GM21423 (cell line): ENCODE data around the gene FAM162A.
"Not testable (repeated sequence)": the region's sequence is repeated elsewhere in the genome, so short reads cannot be mapped to it uniquely, and the experiment has no call there.

Source experiments
- ATAC-seq: cut with Tn5 transposase; IDR thresholded peaks from one replicate; pipeline ENCODE4 v1.9.1; 2021; ENCODE audit warnings: mild to moderate bottlenecking, moderate library complexity; ENCODE audit not compliant: unreplicated experiment

The FAM162A gene

GRCh38 chr3:122415104-122415744 lies 31.2 kb downstream of the FAM162A start:
- peak; percentile 45 for ATAC-seq

GRCh38 chr3:122415762-122416654 lies 32.0 kb downstream of the FAM162A start, which contains the start of gene WDR5B:
Gene WDR5B (minus strand): TSS chr3:122416062. CDS start chr3:122415528, 534 bp downstream.
- ATAC-seq: peak; percentile 82

- ATAC-seq: no peak
Measured at GRCh38 chr3:122416966-122417365, 33.0 kb downstream of the FAM162A start.

DNA sequence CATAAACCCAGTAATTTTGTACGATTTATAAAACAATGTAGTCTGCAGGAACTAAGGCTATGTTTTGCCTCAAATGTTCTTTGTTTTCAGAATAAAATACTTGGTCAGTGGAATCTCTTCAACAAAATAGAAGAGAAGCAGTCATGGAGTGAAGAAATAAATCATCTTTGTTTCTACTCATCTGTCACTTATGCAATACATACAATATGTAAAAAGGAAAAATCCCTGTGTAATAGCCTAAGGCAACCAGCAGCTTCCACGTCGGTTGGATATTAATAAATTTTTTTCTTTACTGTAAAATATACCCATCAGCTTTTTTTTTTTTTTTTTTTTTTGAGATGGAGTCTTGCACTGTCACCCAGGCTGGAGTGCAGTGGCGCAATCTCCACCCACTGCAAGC lies 37.1 kb downstream of the FAM162A start:
- no peak for ATAC-seq

- no peak for ATAC-seq
Measured at GRCh38 chr3:122421836-122422235, 37.9 kb downstream of the FAM162A start.

DNA sequence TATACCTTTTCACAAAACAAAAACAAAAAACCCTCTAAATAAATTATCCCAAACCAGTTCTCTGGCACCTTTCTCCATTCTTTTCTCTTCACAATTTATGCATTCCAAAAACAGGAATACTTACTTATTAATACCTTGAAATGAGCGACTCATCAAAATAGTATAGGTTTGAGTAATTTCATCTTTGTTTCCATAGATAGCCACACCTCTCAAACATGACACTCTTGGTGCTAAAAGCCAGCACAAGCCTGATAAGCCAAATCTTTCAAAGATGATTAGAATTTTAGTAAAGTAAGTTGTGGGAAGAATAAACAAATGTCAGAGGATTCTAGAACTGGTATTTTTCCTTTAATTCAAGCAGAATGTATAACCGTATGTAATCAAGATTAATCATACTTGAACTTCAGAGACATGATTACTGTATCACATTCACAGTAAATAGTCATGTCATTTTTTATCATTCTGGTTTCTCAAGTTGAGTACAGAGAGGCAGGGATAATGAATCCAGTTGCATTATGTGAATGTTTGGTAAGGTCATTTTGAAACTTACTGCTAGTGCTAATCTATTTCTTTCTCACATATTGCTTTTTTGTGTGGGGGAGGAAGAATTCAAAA lies 44.0 kb downstream of the FAM162A start:
- ATAC-seq: no peak

DNA sequence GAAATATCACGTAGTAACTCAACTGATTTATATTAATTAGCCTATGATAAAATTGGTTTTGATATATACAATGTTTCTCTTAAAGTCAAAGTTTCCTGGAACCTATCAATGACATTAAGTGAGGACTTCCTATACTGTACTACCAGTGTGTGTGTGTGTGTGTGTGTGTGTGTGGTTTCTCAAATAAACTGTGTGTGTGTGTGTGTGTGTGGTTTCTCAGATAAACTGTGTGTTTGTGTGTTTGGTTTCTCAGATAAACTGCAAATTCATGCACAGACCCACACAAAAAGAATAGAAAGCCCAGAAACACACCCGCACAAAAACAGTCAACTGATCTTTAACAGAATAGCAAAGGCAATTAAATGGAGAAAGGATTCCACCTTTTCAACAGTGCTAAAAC lies 46.4 kb downstream of the FAM162A start:
- no peak for ATAC-seq

DNA sequence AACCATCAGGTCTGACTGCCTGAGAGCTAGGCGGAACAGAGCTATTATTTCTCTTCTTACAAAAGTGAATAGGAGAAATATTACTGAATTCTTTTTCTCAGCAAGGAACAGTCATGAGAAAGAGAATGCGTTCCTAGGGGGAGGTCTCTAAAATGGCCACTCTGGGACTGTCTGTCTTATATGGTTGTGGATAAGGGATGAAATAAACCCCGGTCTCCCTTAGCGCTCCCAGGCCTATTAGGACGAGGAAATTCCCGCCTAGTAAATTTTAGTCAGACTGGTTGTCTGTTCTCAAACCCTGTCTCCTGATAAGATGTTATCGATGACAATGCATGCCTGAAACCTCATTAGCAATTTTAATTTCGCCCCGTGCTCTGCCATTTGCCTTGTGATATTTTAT lies 52.0 kb downstream of the FAM162A start:
- no peak for ATAC-seq

DNA sequence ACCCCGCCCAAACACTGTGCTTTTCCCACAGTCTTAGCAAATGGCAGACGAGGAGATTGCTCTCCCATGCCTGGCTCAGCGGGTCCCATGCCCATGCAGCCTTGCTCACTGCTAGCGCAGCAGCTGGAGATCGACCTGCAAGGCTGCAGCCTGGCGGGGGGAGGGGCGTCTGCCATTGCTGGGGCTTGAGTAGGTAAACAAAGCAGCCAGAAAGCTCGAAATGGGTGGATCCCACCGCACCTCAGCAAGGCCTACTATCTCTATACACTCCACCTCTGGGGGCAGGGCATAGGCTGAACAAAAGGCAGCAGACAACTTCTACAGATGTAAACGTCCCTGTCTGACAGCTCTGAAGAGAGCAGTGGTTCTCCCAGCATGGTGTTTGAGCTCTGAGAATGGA lies 59.1 kb downstream of the FAM162A start:
- no peak for ATAC-seq

GRCh38 chr3:122443762-122444490 lies 59.9 kb downstream of the FAM162A start:
- ATAC-seq: not testable (repeated sequence)

DNA sequence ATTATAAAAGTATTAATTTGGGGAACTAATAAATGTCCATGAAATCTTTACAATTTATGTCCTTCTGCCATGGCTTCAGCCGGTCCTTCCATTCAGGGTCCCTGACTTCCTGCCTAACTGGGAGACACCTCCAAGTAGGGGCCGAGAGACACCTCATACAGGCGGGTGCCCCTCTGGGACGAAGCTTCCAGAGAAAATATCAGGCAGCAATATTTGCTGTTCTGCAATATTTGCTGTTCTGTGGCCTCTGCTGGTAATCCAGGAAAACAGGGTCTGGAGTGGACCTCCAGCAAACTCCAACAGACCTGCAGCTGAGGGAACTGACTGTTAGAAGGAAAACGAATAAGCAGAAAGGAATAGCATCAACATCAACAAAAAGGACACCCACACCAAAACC lies 60.5 kb downstream of the FAM162A start:
- not testable (repeated sequence) for ATAC-seq

DNA sequence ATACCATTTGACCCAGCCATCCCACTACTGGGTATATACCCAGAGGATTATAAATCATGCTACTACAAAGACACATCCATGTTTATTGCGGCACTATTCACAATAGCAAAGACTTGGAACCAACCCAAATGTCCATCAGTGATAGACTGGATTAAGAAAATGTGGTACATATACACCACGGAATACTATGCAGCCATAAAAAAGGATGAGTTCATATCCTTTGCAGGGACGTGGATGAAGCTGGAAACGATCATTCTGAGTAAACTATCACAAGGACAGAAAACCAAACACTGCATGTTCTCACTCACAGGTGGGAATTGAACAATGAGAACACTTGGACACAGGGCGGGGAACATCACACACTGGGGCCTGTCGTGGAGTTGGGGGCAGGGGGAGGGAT lies 64.2 kb downstream of the FAM162A start:
- ATAC-seq: not testable (repeated sequence)

GRCh38 chr3:122451371-122451770 lies 67.4 kb downstream of the FAM162A start:
- ATAC-seq: no peak

GRCh38 chr3:122456074-122456473 lies 72.1 kb downstream of the FAM162A start:
- no peak for ATAC-seq

DNA sequence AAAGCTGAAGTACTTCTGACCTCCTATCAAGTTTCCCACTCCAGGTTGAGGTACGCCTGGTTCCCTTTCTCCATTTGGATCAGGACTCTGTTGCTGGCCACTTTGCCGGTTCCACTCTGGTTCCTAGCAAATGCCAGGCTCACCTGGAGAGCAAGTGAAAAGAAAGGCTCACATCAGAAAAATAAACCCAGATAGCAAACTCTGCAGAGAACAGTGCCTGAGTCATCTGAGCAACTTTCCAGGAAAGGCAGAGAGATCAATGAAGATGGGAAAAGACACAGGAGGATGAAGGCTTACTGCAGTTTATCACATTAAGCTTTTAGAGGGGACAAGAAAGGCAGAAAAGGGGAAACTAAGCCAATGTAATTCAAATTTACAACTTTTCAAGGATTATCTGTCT lies 73.7 kb downstream of the FAM162A start:
- ATAC-seq: no peak

GRCh38 chr3:122458992-122459391 lies 75.0 kb downstream of the FAM162A start:
- ATAC-seq: no peak

DNA sequence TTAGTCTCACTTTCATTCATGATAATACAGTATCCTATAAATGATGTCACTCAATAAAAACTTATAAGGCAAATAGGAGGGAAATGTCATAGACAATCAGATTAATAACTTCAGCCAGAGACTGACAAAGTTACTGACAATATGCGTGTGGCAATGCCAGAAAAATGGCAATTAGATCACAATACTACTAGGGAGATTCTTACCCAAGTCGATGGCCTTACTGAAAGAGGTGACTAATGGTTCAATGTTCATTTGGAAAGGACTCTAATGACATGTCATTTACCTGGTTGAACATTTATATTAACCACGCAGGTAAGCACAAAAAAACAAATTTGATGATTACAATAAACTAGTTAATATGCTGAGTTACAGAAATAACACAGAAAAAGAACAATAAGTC lies 77.8 kb downstream of the FAM162A start:
- no peak for ATAC-seq
